ENCODE data around the gene SLC6A5. TPM values are rescaled to one million over a fixed set of nuclear protein-coding genes. Genes with fewer than 3 reads are reported as not detected.

The SLC6A5 gene
- total RNA-seq, 1 donor from 2014 or later = not detected

GRCh38 chr11:20594274-20595061, 4.9 kb upstream of the SLC6A5 start:
- Histone ChIP-seq H3K4me1 (no peaks in the 10 kb centered on the region), H3K9me3 (no peaks in the 10 kb centered on the region), H3K36me3 (no peaks in the 10 kb centered on the region), H3K27me3 (peaks cover 5% of the 10 kb centered on the region), H3K27ac (no peak overlapping the region), H3K4me3 (no peak overlapping the region)
- intact Hi-C loops (cut with DNase I) = no loop called here
- no peak for TF ChIP-seq CTCF (IDR thresholded peaks at IDR 0.05)
- DNase-seq (ENCODE audit: low spot score in 2 of 2) = no peak

GRCh38 chr11:20595101-20595500, 4.3 kb upstream of the SLC6A5 start:
- no peak for TF ChIP-seq CTCF (IDR thresholded peaks at IDR 0.05)
- no peaks in the 10 kb centered on the region for H3K4me1 ChIP-seq
- peaks cover 5% of the 10 kb centered on the region for H3K27me3 ChIP-seq
- DNase-seq (ENCODE audit: low spot score in 2 of 2) = no peak
- intact Hi-C loops (cut with DNase I) = no loop called here
- H3K9me3 ChIP-seq = no peaks in the 10 kb centered on the region
- no peak overlapping the region for H3K27ac ChIP-seq
- H3K4me3 ChIP-seq = no peak overlapping the region
- H3K36me3 ChIP-seq = no peaks in the 10 kb centered on the region

- H3K4me3 ChIP-seq = peak overlapping the region in 1 of 2 donors; percentile 19
- no peaks in the 10 kb centered on the region for H3K9me3 ChIP-seq
- H3K36me3 ChIP-seq = no peaks in the 10 kb centered on the region
- intact Hi-C loops (cut with DNase I) = no loop called here
- TF ChIP-seq CTCF (IDR thresholded peaks at IDR 0.05) = no peak
- no peak for DNase-seq (ENCODE audit: low spot score in 2 of 2)
- H3K27ac ChIP-seq = no peak overlapping the region
- no peaks in the 10 kb centered on the region for H3K4me1 ChIP-seq
- H3K27me3 ChIP-seq = peaks cover 12% of the 10 kb centered on the region
These were observed 2.9 kb upstream of the SLC6A5 start for GRCh38 chr11:20596205-20597153.

GRCh38 chr11:20597154-20597679, 2.2 kb upstream of the SLC6A5 start:
- Histone ChIP-seq H3K27ac (no peak overlapping the region), H3K4me3 (peak overlapping the region in 1 of 2 donors; percentile 19), H3K4me1 (no peaks in the 10 kb centered on the region), H3K9me3 (no peaks in the 10 kb centered on the region), H3K27me3 (peaks cover 12% of the 10 kb centered on the region), H3K36me3 (no peaks in the 10 kb centered on the region)
- TF ChIP-seq CTCF (IDR thresholded peaks at IDR 0.05) = no peak
- DNase-seq (ENCODE audit: low spot score in 2 of 2) = no peak
- intact Hi-C loops (cut with DNase I) = no loop called here

GRCh38 chr11:20597680-20598484, 1.5 kb upstream of the SLC6A5 start:
- Histone ChIP-seq H3K4me3 (no peak overlapping the region), H3K9me3 (no peaks in the 10 kb centered on the region), H3K27ac (no peak overlapping the region), H3K4me1 (no peaks in the 10 kb centered on the region), H3K36me3 (no peaks in the 10 kb centered on the region), H3K27me3 (peaks cover 12% of the 10 kb centered on the region)
- no peak for TF ChIP-seq CTCF (IDR thresholded peaks at IDR 0.05)
- intact Hi-C loops (cut with DNase I) = no loop called here
- DNase-seq (ENCODE audit: low spot score in 2 of 2) = no peak
